DMS153 treated with DMSO at 0.1 percent for 48 hours (cell line): Measurements from ENCODE around the gene DMRTB1.

Experiments used
- DNase-seq: peaks from one replicate; lab custom pipeline; 2025; ENCODE audit not compliant: unreplicated experiment; lab: John Stamatoyannopoulos, UW

Gene DMRTB1

DNA sequence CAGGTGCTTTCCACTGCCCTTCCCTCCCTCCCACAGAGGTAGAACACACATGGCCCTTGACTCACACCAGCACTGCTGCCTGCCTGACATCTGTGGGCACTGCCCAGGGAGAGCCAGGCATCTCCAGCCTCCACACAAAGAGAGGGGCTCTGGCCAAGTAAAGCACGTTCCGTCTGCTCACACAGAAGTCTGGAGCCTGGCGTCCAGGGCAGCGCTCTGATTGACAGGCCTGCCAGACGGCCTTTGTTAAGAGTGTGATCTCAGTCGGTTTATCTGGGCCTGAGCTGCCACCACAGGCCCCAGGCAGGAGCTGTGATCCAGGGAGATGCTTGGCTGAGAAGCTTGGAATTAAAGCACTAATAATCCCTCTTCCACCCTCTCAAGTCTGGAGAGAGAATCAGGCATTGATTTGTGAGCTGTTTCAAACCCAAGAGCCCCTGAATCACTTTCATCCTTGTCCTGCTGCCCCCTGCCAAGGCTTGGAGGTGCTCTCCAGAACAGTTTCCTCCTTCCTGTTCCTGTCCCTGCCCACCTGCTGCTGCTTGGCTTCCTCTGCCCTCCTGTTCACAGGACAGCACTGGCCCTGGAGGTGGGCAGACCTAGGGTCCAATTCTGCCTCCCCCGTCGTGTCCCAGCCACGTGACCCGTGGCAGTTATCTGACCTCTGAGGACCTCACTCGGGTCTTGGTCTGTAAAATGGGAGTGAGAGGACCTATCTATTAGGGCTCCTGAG lies 3.7 kb downstream of the DMRTB1 start:
- no peak for DNase-seq

DNA sequence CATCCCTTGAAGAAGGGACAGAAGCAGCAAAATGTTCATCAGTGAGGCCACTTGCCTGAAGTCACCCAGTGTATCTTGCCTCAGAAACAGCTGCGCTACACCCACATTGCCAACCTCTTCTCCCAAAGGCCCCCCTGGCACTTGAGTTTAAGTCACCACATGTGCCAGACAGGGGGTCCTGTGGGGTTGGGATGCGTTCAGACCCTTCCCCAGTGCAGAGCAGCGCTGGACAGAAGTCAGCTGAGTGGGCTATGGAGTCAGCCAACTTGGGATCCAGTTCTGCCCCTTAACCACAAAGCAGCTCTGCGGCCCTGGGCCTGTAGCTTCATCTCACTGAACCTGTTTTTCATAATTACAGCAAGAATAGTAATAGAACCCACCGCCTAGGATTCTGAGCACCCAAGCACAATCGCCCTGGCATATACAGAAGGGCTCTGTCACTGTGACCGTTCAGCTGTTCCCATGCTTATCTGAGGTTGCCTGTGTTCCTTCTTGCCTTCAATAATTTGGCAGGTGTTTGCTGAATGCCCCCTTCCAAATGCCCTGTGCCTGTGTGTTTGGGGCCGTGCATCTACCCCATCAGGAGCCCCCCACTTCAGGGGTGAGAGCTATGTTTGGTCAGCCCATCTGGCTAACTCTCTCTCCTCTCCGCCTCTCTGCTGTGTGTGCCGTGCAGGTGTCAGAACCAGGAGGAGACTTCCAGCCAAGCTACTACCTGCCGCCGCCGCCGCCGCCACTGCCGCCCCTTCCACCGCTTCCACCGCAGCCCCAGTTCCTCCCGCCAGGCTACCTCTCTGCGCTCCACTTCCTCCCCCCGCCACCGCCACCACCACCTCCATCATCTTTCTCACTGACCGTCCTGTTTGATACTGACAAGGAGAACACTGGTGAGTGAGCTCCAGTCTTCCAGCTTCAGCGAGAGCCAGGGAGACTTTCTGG lies 5.0 kb downstream of the DMRTB1 start:
- DNase-seq = no peak

DNA sequence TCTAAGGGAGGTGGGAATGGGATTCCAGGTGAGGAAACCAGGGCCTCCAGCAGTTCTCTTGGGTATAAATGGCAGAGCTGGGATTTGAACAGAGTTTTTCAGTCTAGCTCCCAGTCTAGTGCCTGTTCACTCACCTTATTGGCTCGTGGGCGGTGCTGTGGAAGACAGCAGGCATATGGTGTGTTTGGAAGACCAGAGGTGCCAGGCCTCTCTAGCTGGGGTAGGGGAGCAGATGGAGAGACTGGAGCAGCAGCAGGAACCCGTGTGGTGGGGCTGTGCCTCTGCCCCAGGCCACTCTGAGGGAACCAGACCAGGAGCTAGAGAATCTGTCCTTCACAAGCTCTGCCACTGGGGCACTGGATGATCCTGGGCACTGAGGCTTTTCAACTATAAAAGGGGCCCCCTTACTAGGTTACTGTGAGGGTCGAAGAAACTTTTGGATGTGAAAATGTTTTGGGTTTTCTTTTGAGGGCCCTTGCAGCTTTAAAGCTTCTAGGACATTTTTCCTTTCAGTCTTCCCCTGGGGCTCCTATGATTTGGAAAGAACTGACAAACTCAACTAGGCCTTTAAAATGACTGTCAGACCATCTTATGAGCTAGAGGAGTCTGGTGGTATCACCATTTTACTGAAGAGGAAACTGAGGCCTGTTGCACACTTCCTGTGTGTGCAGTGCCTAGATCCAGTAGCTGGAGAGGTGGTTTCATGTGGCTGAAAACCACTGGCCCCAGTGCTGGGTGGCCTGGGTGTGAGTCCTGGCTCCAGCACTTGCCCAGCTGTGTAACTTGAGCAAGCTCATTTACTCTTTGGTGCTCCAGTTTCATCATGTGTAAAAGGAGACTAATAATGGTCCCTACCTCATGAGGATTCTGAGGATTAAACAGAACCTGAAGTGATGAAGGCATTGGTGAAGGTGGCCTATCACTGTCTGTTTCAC lies 6.1 kb downstream of the DMRTB1 start:
- no peak for DNase-seq

GRCh38 chr1:53467391-53467790 lies 8.2 kb downstream of the DMRTB1 start:
- no peak for DNase-seq

- DNase-seq = no peak
These were observed 9.2 kb downstream of the DMRTB1 start for GRCh38 chr1:53468374-53468773.

- DNase-seq = no peak
These were observed 10.2 kb downstream of the DMRTB1 start for GRCh38 chr1:53469373-53469772.

DNA sequence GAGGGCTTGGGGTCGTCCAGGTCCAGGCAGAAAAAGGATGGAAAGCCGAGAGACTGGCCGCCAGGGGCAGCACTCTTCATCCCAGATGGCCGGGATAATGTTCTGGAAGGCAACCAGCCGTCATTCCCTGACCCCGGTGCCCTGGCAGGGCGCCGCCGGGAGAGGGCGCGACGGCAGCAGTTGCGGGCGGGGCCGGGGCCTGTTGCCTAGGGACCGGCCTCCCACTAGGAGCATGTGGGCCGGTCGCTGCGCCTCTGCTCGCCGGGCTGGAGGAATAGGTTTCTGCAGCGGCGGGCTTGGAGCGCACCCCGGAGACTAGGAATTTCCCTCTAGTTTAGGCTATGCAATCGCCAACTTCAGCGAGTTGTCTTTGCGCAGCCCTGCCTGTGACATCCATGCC lies 11.0 kb downstream of the DMRTB1 start:
- DNase-seq = no peak

- no peak for DNase-seq
These were observed 11.4 kb downstream of the DMRTB1 start for GRCh38 chr1:53470584-53470983.

DNA sequence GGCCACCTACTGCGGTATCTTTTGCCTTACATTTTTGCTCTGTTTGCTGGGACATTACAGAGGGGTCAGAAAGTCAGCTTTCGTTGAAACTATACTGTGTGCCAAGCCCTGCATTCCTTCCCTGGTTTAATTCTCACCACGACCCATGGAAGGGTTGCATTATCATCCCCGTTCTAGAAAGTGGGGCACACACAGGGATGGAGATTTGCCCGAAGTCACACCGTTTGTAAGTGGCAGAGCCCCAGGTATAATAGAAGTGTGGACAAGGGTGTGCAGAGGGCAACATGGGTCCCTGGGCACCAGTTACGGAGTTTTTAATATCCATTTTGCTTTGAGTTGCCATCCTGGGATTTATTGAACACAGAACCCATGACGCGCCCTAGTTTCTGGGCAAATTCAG lies 11.8 kb downstream of the DMRTB1 start:
- DNase-seq = no peak

DNA sequence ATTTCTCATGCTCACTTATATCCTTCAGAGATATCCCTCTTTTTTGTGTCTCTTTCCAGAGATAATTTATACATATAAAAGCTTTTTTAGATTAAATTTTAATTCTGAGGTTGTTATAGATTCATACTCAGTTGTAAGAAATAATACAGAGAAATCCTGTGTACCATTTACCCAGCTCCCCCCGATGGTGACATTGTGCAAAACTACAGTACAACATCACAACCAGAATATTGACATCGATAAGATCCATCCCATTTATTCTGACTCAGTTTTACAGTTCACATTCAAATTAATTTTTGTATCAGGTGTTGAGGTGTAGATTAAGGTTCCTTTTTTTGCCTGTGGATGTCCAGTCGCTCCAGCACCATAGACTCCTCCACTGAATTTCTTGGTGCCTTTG lies 14.3 kb downstream of the DMRTB1 start:
- DNase-seq = no peak

DNA sequence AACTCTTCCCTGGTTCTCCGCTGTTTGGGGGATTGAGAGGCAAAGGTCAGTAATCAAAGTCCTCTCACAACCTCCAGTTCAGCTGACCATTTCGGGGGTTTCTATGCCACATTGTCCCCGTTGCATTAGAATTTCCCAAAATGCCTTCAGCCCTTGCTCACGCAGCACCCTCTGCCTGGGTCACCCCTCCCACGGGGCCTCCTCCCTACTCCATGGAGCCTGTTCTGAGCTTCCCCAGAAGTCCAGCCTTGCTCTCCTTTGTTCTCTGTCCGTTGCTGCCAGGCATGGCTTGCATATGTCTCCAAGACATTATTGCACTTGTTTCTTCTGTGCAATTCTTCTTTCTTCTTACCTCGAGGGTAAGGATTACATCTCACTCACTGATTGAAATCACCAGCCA lies 16.5 kb downstream of the DMRTB1 start:
- DNase-seq = no peak

GRCh38 chr1:53476579-53476978 lies 17.4 kb downstream of the DMRTB1 start:
- DNase-seq = no peak

DNA sequence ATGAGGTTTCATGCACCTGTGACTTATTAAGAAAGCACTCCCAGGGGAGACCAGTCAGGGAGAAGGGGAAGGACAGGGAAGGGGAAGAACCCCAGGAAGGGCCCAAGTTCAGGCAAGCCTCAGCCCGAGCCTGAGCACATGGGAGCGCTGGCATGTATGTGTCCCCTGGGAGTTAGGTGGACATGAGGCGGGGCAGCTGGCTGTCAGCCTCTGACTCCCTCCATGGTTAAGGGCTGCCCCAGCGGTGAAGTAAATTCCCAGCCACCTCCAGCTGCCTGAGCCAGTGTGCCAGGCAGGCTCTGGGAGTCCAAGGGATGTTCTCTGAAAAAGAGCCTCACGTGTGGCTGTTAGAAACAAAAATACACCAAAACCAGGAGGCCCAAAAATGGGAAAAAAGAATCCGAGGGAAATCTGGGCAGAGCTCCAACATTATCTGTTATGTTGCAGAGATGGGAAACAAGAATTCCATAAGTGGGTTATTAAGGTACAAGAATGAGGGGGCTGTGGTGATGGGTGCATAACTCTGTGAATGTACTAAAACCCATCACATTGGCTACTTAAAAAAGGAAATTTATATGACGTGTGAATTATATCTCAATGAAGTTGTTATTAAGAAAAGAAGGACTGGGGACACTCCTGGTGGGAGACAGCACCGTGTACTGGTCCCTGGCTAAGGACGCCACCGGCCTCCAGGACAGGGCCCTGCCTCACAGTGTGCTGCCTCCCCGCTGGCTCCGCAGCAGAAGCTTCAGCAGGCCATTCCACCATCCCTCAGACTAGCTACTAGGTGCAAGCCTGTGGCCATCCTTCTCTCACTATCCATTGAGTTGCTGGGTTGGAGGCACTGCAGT lies 18.7 kb downstream of the DMRTB1 start:
- DNase-seq = no peak

GRCh38 chr1:53478502-53478818 lies 19.3 kb downstream of the DMRTB1 start:
- no peak for DNase-seq

GRCh38 chr1:53480678-53481077 lies 21.5 kb downstream of the DMRTB1 start:
- DNase-seq = no peak

- DNase-seq = no peak
These were observed 22.3 kb downstream of the DMRTB1 start for GRCh38 chr1:53481456-53481855.

DNA sequence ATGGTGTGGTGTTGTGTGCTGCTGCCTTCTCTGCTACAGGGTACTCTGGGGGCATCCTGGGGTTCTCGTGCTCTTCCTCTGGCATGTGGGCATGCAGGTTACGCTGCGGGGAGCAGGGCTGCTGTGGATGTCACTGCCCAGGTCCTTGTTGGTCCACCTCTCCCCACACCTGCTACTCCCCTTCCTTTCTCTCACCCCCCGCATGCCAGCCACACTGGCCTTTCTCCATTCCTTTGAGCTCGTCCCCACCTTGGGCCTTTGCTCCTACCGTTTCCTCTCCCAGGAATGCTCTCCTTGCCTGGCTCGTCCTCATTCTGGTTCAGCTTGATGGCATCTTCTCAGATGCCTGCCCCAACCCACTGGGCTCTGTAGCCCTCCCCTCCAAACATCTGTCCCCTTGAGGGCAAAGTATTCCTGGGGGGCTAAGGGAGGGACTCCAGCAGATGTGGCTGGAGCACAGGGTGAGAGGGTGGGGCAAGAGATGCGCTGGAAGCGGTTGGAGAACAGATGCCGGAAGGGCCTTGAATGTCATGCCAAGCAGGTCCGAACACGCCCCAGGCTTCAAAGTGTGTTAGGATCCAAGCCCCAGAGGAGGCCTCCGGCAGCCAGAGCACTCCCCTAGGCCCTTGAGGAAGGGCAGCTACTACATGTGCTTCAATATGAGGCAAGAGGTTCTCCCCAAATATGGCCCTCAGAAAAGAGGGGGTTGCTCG lies 23.4 kb downstream of the DMRTB1 start:
- no peak for DNase-seq

- no peak for DNase-seq
These were observed 24.0 kb downstream of the DMRTB1 start for GRCh38 chr1:53483170-53483569.

DNA sequence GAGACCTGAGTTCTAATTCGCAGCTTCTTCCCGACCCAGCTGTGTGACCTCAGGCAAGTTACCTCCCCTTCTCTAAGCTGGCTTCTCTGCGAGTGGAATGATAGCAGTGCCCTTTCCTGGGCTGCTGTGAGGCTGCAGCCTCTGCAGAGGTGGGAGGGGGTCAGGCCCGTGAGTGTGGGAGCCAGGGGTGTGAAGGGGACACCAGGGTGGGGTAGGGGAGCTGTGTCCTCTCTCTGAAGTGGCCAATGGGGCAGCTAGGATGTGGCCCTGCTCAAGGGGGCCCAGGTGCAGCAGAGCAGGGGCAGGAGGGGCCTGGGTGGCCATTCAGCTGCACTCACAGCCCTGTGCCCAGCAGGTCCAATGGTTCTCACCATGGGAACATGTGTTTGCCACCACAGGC lies 24.5 kb downstream of the DMRTB1 start:
- no peak for DNase-seq
